ENCODE results near the gene LSM12. TPM values are rescaled to one million over a fixed set of nuclear protein-coding genes. Genes with fewer than 3 reads are reported as not detected.

Gene LSM12
- total and polyA plus RNA-seq, 2 of the 8 experiments (the other 6 are each of a cell fraction or from before 2014, with no cell fraction given), result 69.8 to 142 TPM

DNA sequence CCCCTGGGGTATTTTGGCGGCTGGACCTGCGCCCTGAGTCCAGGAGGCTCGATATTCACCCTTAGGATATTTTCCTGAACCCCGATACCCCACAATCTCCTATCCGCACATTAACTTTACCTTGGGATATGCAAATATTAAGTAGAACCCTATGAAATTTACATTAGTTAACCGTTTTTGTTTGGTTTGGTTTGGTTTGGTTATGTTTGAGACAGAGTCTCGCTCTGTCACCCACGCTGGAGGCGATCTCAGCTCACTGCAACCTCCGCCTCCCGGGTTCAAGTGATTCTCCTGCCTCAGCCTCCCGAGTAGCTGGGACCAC lies 71.4 kb downstream of the LSM12 start:
- no peak overlapping the region for H2AFZ ChIP-seq (ENCODE audit: low read length)
- H3K27me3 ChIP-seq (replicated peaks in 1 of 4; ENCODE audit: control insufficient read depth in 3 of 4, extremely low read depth in 1 of 4, insufficient read depth in 3 of 4, low read length in 3 of 4), result peaks cover 0 to 9% (median 5%) of the 10 kb centered on the region in 4 experiments; a peak in 5 of 7 replicates
- POLR2A ChIA-PET (ENCODE audit: partially characterized antibody), result interaction anchor here (1.1 to 3.1 kb wide), 3 partner anchors 11 to 49 kb away, joined by 3 to 17 read pairs (median 5); no protein-coding TSS in a partner anchor

More for the DNA sequence above, 71.4 kb downstream of the LSM12 start:
- H3K4me2 ChIP-seq (ENCODE audit: insufficient read depth in 1 of 2, low read depth in 2 of 2, low read length in 2 of 2), result peak overlapping the region in 1 of 2 experiments; percentile 69; a peak in 2 of 4 replicates
- no peak overlapping the region for H4K91ac ChIP-seq (replicated peaks; ENCODE audit: insufficient read length, low read length)
- no peak overlapping the region for H2BK12ac ChIP-seq (ENCODE audit: low read depth, low read length)
- H3K4me1 ChIP-seq (replicated peaks in 1 of 4; ENCODE audit: control insufficient read depth in 3 of 4, insufficient read depth in 4 of 4, low read length in 3 of 4), result peaks cover 0 to 2% (median 0%) of the 10 kb centered on the region in 4 experiments; a peak in 1 of 7 replicates
- TF ChIP-seq TCF12 (IDR thresholded peaks at IDR 0.05; ENCODE audit: low read depth, low read length), result no peak
- 0 out of 2 replicates have a peak, but pooled peaks have one; percentile 2 for TF ChIP-seq PHF8 (conservative IDR thresholded peaks at IDR 0.05; ENCODE audit: low read depth, low read length)
- H4K5ac ChIP-seq (ENCODE audit: insufficient read length, low read depth, low read length), result no peak overlapping the region
- H3K9me3 ChIP-seq (ENCODE audit: insufficient read depth in 2 of 2, low read depth in 1 of 2, low read length in 1 of 2), result no peaks in the 10 kb centered on the region
- no peak overlapping the region for H3K18ac ChIP-seq (ENCODE audit: extremely low read depth, low read length)
- H3K14ac ChIP-seq (ENCODE audit: insufficient read length), result no peak overlapping the region
- no peak overlapping the region for H2AK5ac ChIP-seq (ENCODE audit: low read depth, low read length)
- peak overlapping the region in 3 of 4 experiments; percentile 33 to 67 (median 51); a peak in 5 of 8 replicates for H3K4me3 ChIP-seq (ENCODE audit: extremely low read depth in 1 of 4, insufficient read depth in 2 of 4, low read depth in 3 of 4, low read length in 4 of 4)
- H3K36me3 ChIP-seq (ENCODE audit: control insufficient read depth in 2 of 4, insufficient read depth in 4 of 4, low read length in 3 of 4), result no peaks in the 10 kb centered on the region
- H2BK20ac ChIP-seq (ENCODE audit: low read length), result no peak overlapping the region
- CTCF ChIA-PET (ENCODE audit: partially characterized antibody), result interaction anchor here (0.9 to 22.7 kb wide), 15 partner anchors 9 to 155 kb away, joined by 3 to 416 read pairs (median 5); partner anchors contain the start of genes NAGS, PPY and PYY
- no peaks in the 10 kb centered on the region for H4K20me1 ChIP-seq (replicated peaks in 1 of 2; ENCODE audit: control insufficient read depth in 1 of 2, insufficient read depth in 2 of 2, low read length in 2 of 2)
- H3K23ac ChIP-seq (ENCODE audit: insufficient read length), result no peak overlapping the region
- no peak overlapping the region for H3K56ac ChIP-seq (replicated peaks; ENCODE audit: insufficient read length, low read depth, low read length)
- no peaks in the 10 kb centered on the region; the same call in 1 of the 2 replicates for H3K23me2 ChIP-seq (ENCODE audit: low read depth, low read length)
- H2BK5ac ChIP-seq (ENCODE audit: low read depth, low read length), result no peak overlapping the region
- no peaks in the 10 kb centered on the region for H3K79me1 ChIP-seq (ENCODE audit: low read depth, low read length)
- FAIRE-seq (no peak), DNase-seq (ENCODE audit: low read depth in 1 of 2, low spot score in 2 of 2) (no peak)
- no peak overlapping the region for H4K8ac ChIP-seq (ENCODE audit: extremely low read depth, insufficient read depth, low read length)
- no peak overlapping the region for H2BK120ac ChIP-seq (replicated peaks; ENCODE audit: low read depth, low read length)
- no peaks in the 10 kb centered on the region for H3K79me2 ChIP-seq (ENCODE audit: control insufficient read depth in 1 of 2, insufficient read depth in 2 of 2, low read length in 2 of 2)
- WGBS, 2 experiments (ENCODE audit: extremely low coverage in 1 of 2, insufficient coverage in 1 of 2, insufficient read length in 1 of 2, insufficient replicate concordance in 2 of 2, low coverage in 1 of 2, low lambda C conversion rate in 2 of 2, missing lambda C conversion rate in 1 of 2), result 45% methylated on average over 12 of the region's 12 CpGs; no CpG with 5 or more reads in 1 of the 2 experiments
- no peak overlapping the region for H2BK15ac ChIP-seq (ENCODE audit: low read length)
- H3K4ac ChIP-seq (replicated peaks; ENCODE audit: insufficient read length, low read depth, low read length), result no peak overlapping the region
- H3K27ac ChIP-seq (ENCODE audit: low read depth, low read length), result no peak overlapping the region
- no peak overlapping the region for H3K9ac ChIP-seq (replicated peaks in 1 of 4; ENCODE audit: extremely low read depth in 1 of 4, low read depth in 3 of 4, low read length in 3 of 4)

Data from H1 (cell line).